ENCODE measurements around the gene IKBIP. TPM values are rescaled to one million over a fixed set of nuclear protein-coding genes. Genes with fewer than 3 reads are reported as not detected.

Gene IKBIP
- total RNA-seq, 6 experiments from 2014 or later = 96.6 to 131 (median 108) TPM

GRCh38 chr12:98635657-98636323, 8.8 kb downstream of the IKBIP start:
- H3K4me1 Mint-ChIP-seq (ENCODE audit: low read depth) = peaks cover 48% of the 10 kb centered on the region
- TF ChIP-seq CTCF (IDR thresholded peaks at IDR 0.05) = no peak
- H3K4me3 Mint-ChIP-seq = peak overlapping the region; percentile 52; the same call in 1 of the 2 replicates
- peak overlapping the region; percentile 64 for H3K27ac Mint-ChIP-seq
- H3K9me3 Mint-ChIP-seq = no peaks in the 10 kb centered on the region
- peaks cover 1% of the 10 kb centered on the region; the same call in 1 of the 2 replicates for H3K27me3 Mint-ChIP-seq (ENCODE audit: insufficient read depth)
- DNase-seq = peak; percentile 68
- peaks cover 6% of the 10 kb centered on the region; the same call in 1 of the 2 replicates for H3K36me3 Mint-ChIP-seq (ENCODE audit: low read depth)

GRCh38 chr12:98618952-98619351, 25.6 kb downstream of the IKBIP start:
- no peak for TF ChIP-seq CTCF (IDR thresholded peaks at IDR 0.05)
- no peak for DNase-seq
- Mint-ChIP-seq H3K4me1 (ENCODE audit: low read depth) (peaks cover 7% of the 10 kb centered on the region; the same call in 1 of the 2 replicates), H3K27me3 (ENCODE audit: insufficient read depth) (0 out of 2 replicates have a peak, but pooled peaks cover 3% of the 10 kb centered on the region), H3K36me3 (ENCODE audit: low read depth) (peaks cover 20% of the 10 kb centered on the region), H3K27ac (no peak overlapping the region), H3K4me3 (no peak overlapping the region), H3K9me3 (no peaks in the 10 kb centered on the region)

- H3K27me3 Mint-ChIP-seq (ENCODE audit: insufficient read depth) = no peaks in the 10 kb centered on the region
- peaks cover 7% of the 10 kb centered on the region; the same call in 1 of the 2 replicates for H3K4me1 Mint-ChIP-seq (ENCODE audit: low read depth)
- no peak overlapping the region for H3K4me3 Mint-ChIP-seq
- peaks cover 20% of the 10 kb centered on the region for H3K36me3 Mint-ChIP-seq (ENCODE audit: low read depth)
- TF ChIP-seq CTCF (IDR thresholded peaks at IDR 0.05) = no peak
- DNase-seq = no peak
- no peaks in the 10 kb centered on the region for H3K9me3 Mint-ChIP-seq
- no peak overlapping the region; the same call in 1 of the 2 replicates for H3K27ac Mint-ChIP-seq
Observed at GRCh38 chr12:98612696-98613334, 31.8 kb downstream of the IKBIP start.

GRCh38 chr12:98610596-98610995, 34.0 kb downstream of the IKBIP start:
- TF ChIP-seq CTCF (IDR thresholded peaks at IDR 0.05) = no peak
- H3K36me3 Mint-ChIP-seq (ENCODE audit: low read depth) = peaks cover 5% of the 10 kb centered on the region; the same call in 1 of the 2 replicates
- no peaks in the 10 kb centered on the region for H3K9me3 Mint-ChIP-seq
- no peaks in the 10 kb centered on the region for H3K27me3 Mint-ChIP-seq (ENCODE audit: insufficient read depth)
- H3K4me1 Mint-ChIP-seq (ENCODE audit: low read depth) = no peaks in the 10 kb centered on the region
- no peak overlapping the region for H3K27ac Mint-ChIP-seq
- no peak for DNase-seq
- H3K4me3 Mint-ChIP-seq = no peak overlapping the region

- TF ChIP-seq CTCF (IDR thresholded peaks at IDR 0.05) = peak; percentile 36; the same call in 1 of the 2 replicates
- Mint-ChIP-seq H3K27ac (no peak overlapping the region), H3K27me3 (ENCODE audit: insufficient read depth) (no peaks in the 10 kb centered on the region), H3K4me1 (ENCODE audit: low read depth) (no peaks in the 10 kb centered on the region), H3K36me3 (ENCODE audit: low read depth) (peaks cover 19% of the 10 kb centered on the region), H3K4me3 (no peak overlapping the region), H3K9me3 (no peaks in the 10 kb centered on the region)
- no peak for DNase-seq
Observed at GRCh38 chr12:98606359-98606988, 38.1 kb downstream of the IKBIP start.
